Glutamatergic neuron (in vitro differentiated cells): ENCODE data around the gene ZSWIM7. TPM values are rescaled to one million over a fixed set of nuclear protein-coding genes. Genes with fewer than 3 reads are reported as not detected.

Source experiments
- DNase-seq: peaks from one replicate; pipeline ENCODE4 v3.0.0; 2022
- H3K27ac Mint-ChIP-seq: one replicate; pipeline ENCODE4 v1.8.0; 2020; ENCODE audit warnings: mild to moderate bottlenecking, mixed read lengths, inconsistent platforms; ENCODE audit not compliant: unreplicated experiment
- H3K27me3 Mint-ChIP-seq: one replicate; pipeline ENCODE4 v1.8.0; 2020; ENCODE audit warnings: mild to moderate bottlenecking, moderate library complexity, mixed read lengths, inconsistent platforms; ENCODE audit not compliant: unreplicated experiment
- H3K36me3 Mint-ChIP-seq: one replicate; pipeline ENCODE4 v1.8.0; 2020; ENCODE audit warnings: mild to moderate bottlenecking, mixed read lengths, inconsistent platforms; ENCODE audit not compliant: unreplicated experiment
- H3K4me1 Mint-ChIP-seq: one replicate; pipeline ENCODE4 v1.8.0; 2020; ENCODE audit warnings: mild to moderate bottlenecking, low read depth, mixed read lengths, inconsistent platforms; ENCODE audit not compliant: unreplicated experiment
- H3K4me3 Mint-ChIP-seq: one replicate; pipeline ENCODE4 v1.8.0; 2020; ENCODE audit warnings: mild to moderate bottlenecking, mixed read lengths, inconsistent platforms; ENCODE audit not compliant: unreplicated experiment
- H3K9me3 Mint-ChIP-seq: one replicate; pipeline ENCODE4 v1.8.0; 2020; ENCODE audit warnings: mild to moderate bottlenecking, moderate library complexity, mixed read lengths, inconsistent platforms; ENCODE audit not compliant: unreplicated experiment
- total RNA-seq: library from RNA; stranded (reverse); fragmentation: NEBNext Ultra II Directional; extraction: Animal tissue kit (Norgen Biotek cat#: 25700); gene quantifications from one replicate; pipeline ENCODE4 v1.2.1, GENCODE V29; 2021; ENCODE audit not compliant: unreplicated experiment
- TF ChIP-seq, protein P1 (sequence below): fragments of 200-600 bp; sonication (generic); IDR thresholded peaks from one replicate; pipeline ENCODE4 v1.5.0; 2021; ENCODE audit not compliant: partially characterized antibody, unreplicated experiment

Gene ZSWIM7
- total RNA-seq, 1 donor from 2014 or later = 29.0 TPM

DNA sequence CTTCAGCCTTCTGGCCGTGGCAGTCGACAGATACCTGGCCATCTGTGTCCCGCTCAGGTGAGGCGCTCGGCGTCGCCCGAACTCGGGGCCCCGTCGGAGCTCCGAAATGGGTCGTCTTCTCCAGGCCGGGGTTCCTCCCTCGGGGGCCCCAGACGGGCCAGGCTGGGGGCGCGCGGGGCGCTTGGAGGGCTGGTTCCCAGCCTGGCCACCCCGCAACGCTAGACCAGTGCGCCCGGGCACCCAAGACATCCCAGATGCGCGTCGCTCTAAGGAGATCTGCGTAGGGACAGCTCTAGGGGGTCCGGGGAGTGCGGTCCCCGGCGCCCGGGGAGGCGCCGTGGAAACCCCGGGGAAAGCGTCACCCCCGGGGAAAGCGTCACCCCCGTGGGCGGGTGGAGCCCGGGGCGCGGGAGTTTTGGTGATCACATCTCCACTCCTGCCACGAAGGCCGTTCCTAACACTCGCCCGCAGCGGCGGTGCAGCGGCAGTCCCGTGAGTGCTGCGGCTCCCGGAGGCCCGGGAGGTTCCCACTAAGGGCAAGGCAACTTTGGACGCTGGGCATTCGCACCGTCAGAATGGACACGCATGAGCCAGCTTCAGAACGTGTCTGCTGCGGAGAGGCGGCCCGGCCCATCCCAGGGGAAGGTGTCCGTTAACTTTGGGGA lies 53.8 kb downstream of the ZSWIM7 start:
- no peak for DNase-seq
- H3K36me3 Mint-ChIP-seq = peaks cover 5% of the 10 kb centered on the region
- TF ChIP-seq, protein P1, sequence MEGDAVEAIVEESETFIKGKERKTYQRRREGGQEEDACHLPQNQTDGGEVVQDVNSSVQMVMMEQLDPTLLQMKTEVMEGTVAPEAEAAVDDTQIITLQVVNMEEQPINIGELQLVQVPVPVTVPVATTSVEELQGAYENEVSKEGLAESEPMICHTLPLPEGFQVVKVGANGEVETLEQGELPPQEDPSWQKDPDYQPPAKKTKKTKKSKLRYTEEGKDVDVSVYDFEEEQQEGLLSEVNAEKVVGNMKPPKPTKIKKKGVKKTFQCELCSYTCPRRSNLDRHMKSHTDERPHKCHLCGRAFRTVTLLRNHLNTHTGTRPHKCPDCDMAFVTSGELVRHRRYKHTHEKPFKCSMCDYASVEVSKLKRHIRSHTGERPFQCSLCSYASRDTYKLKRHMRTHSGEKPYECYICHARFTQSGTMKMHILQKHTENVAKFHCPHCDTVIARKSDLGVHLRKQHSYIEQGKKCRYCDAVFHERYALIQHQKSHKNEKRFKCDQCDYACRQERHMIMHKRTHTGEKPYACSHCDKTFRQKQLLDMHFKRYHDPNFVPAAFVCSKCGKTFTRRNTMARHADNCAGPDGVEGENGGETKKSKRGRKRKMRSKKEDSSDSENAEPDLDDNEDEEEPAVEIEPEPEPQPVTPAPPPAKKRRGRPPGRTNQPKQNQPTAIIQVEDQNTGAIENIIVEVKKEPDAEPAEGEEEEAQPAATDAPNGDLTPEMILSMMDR = no peak
- H3K9me3 Mint-ChIP-seq = peaks cover 8% of the 10 kb centered on the region
- H3K27me3 Mint-ChIP-seq = peaks cover 17% of the 10 kb centered on the region
- no peak overlapping the region for H3K27ac Mint-ChIP-seq
- H3K4me3 Mint-ChIP-seq = peak overlapping the region; percentile 77
- no peaks in the 10 kb centered on the region for H3K4me1 Mint-ChIP-seq

DNA sequence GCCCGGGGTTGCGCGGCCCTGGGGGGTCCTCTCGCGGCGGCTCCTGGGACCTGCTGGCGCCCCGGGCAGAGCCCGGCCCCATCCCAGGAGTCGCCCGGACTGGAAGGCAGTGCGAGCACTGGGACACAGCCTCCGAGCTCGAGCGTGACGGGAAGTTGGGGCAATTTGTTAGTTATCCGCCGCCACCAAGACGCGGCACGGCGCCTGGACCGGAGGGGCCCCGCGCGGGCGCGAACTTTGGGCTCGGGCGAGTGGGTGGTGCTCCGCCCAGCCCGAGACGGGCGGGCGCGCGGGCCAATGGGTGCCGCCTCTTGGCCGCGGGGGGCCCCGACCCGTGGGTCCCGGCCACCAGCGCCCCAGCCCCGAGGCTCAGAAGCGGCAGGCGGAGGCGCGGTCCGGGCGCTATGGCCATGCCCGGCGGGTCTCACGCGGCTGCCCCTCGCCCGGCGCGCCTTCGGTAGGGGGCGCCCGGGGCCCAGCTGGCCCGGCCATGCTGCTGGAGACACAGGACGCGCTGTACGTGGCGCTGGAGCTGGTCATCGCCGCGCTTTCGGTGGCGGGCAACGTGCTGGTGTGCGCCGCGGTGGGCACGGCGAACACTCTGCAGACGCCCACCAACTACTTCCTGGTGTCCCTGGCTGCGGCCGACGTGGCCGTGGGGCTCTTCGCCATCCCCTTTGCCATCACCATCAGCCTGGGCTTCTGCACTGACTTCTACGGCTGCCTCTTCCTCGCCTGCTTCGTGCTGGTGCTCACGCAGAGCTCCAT lies 54.6 kb downstream of the ZSWIM7 start, which contains the start of gene ADORA2B:
Gene ADORA2B, plus strand, starts transcription at position 372 of the 768 bp plus-strand sequence. Its CDS starts 119 bp downstream, at position 491.
- DNase-seq = peak; percentile 82
- H3K9me3 Mint-ChIP-seq = peaks cover 9% of the 10 kb centered on the region
- H3K27ac Mint-ChIP-seq = no peak within 1 kb of the TSS
- H3K27me3 Mint-ChIP-seq = peaks cover 15% of the 10 kb centered on the region
- TF ChIP-seq, protein P1 = peak; percentile 57
- peak within 1 kb of the TSS; percentile 89 for H3K4me3 Mint-ChIP-seq
- H3K36me3 Mint-ChIP-seq = peaks cover 2% of the 10 kb centered on the region
- H3K4me1 Mint-ChIP-seq = no peaks in the 10 kb centered on the region

DNA sequence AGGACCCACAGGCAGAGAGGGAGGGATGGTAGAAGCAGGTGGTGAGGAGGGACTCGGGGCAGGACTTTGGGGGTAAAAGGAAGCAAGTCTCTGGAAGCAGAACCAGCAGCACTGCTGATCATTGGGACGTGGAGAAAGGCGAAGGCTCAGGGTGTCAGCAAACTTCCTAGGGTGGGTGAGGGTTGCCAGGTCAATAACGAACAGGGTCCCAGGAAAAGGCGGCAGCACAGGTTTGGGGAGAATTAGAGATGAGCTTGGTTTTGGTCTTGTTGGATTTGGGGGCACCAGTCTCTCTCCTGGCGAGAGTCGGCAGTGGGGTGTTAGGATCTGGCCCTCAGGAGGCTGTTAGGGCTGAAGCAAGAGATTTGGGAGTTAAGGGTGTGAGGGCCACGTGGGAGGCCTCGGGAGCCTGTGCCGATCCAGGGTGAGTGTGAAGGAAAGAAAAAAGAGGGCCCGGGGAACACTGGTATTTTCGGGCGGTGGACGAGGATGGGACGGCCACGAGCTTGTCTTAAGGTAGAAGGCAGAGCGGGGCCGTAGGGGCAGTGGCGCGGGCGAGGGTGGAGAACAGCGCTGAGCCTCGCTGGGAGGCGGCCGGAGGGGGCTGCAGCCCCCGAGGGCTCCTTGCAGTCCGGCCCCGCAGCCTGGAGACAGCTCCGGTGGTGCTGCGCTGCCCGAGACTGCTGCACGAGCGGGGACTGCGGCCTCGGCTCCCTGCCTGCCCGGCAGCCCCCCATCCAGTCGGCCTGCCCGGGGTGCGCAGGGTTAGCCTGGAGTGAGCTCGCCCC lies 55.3 kb downstream of the ZSWIM7 start:
- TF ChIP-seq, protein P1 = no peak
- Mint-ChIP-seq H3K27ac (no peak overlapping the region), H3K9me3 (peaks cover 11% of the 10 kb centered on the region), H3K36me3 (no peaks in the 10 kb centered on the region), H3K4me1 (no peaks in the 10 kb centered on the region), H3K27me3 (peaks cover 15% of the 10 kb centered on the region), H3K4me3 (peak overlapping the region; percentile 89)
- DNase-seq = no peak

DNA sequence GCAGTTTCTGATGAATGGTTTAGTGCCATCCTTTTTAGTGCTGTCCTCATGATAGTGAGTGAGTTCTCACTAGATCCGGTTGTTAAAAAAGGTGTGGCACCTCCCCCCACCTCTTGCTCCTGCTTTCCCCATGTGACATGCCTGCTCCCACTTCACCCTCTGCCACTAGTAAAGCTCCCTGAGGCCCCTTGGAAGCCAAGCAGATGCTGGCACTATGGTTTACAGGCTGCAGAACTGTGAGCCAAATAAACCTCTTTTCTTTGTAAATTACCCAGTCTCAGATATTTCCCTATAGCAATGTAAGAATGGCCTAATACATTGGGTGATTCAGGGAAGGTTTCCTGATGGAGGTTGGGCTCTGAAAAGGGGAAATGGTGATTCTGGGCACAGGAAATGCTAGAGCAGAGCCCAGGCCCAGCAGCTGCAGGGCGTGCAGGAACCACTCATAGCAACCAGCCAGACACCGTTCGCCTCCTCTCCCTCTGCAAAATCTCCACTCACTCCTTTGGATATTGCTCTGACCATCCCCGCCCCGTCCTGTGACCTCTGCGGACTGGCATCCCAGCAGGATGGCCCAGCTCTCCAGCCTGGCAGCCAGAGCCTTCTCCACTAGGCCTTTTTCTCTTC lies 57.2 kb downstream of the ZSWIM7 start:
- no peak overlapping the region for H3K27ac Mint-ChIP-seq
- peaks cover 15% of the 10 kb centered on the region for H3K27me3 Mint-ChIP-seq
- peaks cover 11% of the 10 kb centered on the region for H3K9me3 Mint-ChIP-seq
- DNase-seq = no peak
- no peaks in the 10 kb centered on the region for H3K4me1 Mint-ChIP-seq
- no peak overlapping the region for H3K4me3 Mint-ChIP-seq
- no peaks in the 10 kb centered on the region for H3K36me3 Mint-ChIP-seq
- TF ChIP-seq, protein P1 = no peak
